ENCODE results near the gene DNAJB11. TPM values are rescaled to one million over a fixed set of nuclear protein-coding genes. Genes with fewer than 3 reads are reported as not detected.

DNAJB11 gene
- total RNA-seq (42.8 TPM), polyA plus RNA-seq (49.1 TPM)
- long read RNA-seq, donor 1, transcript DNAJB11-201 (10 exons, 1,688 nt): major isoform, 6 of 6 reads
- long read RNA-seq, donor 1, partial matches to known transcripts: 0 of 6 reads
- long read RNA-seq, donor 1, other reads (novel, unspliced or antisense): 0 of 6 reads
- long read RNA-seq, donor 2: 0 reads
- long read RNA-seq, donor 3, full-length matches to known transcripts: 37 of 47 reads
- long read RNA-seq, donor 3, partial matches to known transcripts: 10 of 47 reads
- long read RNA-seq, donor 3, other reads (novel, unspliced or antisense): 0 of 47 reads
- long read RNA-seq, donor 4, full-length matches to known transcripts: 13 of 13 reads
- long read RNA-seq, donor 4, partial matches to known transcripts: 0 of 13 reads
- long read RNA-seq, donor 4, other reads (novel, unspliced or antisense): 0 of 13 reads
- long read RNA-seq, donor 5, full-length matches to known transcripts: 34 of 41 reads
- long read RNA-seq, donor 5, partial matches to known transcripts: 7 of 41 reads
- long read RNA-seq, donor 5, other reads (novel, unspliced or antisense): 0 of 41 reads
- long read RNA-seq, donor 6, full-length matches to known transcripts: 14 of 14 reads
- long read RNA-seq, donor 6, partial matches to known transcripts: 0 of 14 reads
- long read RNA-seq, donor 6, other reads (novel, unspliced or antisense): 0 of 14 reads
- long read RNA-seq, donor 7, transcript DNAJB11-201 (10 exons, 1,688 nt): major isoform, 28 of 28 reads
- long read RNA-seq, donor 7, partial matches to known transcripts: 0 of 28 reads
- long read RNA-seq, donor 7, other reads (novel, unspliced or antisense): 0 of 28 reads
- long read RNA-seq, donor 8, full-length matches to known transcripts: 18 of 18 reads
- long read RNA-seq, donor 8, partial matches to known transcripts: 0 of 18 reads
- long read RNA-seq, donor 8, other reads (novel, unspliced or antisense): 0 of 18 reads
- long read RNA-seq, donor 9, full-length matches to known transcripts: 15 of 15 reads
- long read RNA-seq, donor 9, partial matches to known transcripts: 0 of 15 reads
- long read RNA-seq, donor 9, other reads (novel, unspliced or antisense): 0 of 15 reads
- long read RNA-seq, donor 10, full-length matches to known transcripts: 24 of 31 reads
- long read RNA-seq, donor 10, partial matches to known transcripts: 7 of 31 reads
- long read RNA-seq, donor 10, other reads (novel, unspliced or antisense): 0 of 31 reads

DNA sequence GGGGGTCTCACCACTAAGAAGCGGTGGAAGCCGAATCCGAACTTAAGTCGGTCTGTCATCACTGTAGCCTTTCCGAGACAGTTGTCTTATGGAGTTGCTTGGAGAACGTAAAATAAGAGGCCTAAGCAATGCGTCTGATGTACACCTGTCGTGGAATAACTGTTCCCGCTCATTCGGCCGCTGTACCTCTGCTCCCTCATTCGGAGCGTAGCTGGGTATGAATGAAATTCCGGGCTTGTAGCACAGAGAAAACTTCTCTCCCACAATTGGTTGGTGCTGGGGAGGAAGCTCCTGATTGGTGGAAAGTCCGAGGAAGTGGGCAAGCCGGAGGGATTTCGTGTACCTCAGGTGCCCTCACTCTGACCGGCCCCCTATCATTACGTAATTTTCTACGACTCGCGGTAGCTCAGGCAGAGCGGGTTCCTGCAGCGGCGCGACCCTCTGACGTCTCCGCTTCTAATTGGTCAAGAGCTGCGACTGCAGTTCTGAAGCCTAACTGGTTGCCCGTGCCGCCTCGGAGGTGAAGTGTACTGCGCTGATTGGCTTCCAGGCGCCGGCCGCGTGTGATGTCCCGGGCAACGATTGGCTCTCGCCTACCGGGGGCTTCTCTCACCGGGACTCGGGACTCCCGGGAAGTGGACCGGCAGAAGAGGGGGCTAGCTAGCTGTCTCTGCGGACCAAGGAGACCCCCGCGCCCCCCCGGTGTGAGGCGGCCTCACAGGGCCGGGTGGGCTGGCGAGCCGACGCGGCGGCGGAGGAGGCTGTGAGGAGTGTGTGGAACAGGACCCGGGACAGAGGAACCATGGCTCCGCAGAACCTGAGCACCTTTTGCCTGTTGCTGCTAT, at the start of gene DNAJB11:
TSS of gene DNAJB11 (plus strand) at position 625 of the 845 bp plus-strand sequence. CDS start at position 803, 178 bp downstream.
- Histone ChIP-seq H3K36me3 (ENCODE audit: control insufficient read depth in 2 of 2, insufficient read depth in 2 of 2, low read length in 1 of 2) (peaks cover 2 to 18% of the 10 kb centered on the region in 2 donors), H3K4me3 (ENCODE audit: low read length in 2 of 2) (peak within 1 kb of the TSS; percentile 76 to 90), H3K9me3 (ENCODE audit: control insufficient read depth in 2 of 2, insufficient read depth in 1 of 2, low read length in 1 of 2) (no peaks in the 10 kb centered on the region), H3K4me1 (ENCODE audit: control insufficient read depth in 2 of 2, insufficient read depth in 2 of 2, low read length in 2 of 2) (peaks cover 19 to 28% of the 10 kb centered on the region in 2 donors), H3K27ac (ENCODE audit: low read depth in 1 of 2, low read length in 1 of 2) (peak within 1 kb of the TSS; percentile 85 to 88), H3K27me3 (ENCODE audit: control insufficient read depth in 2 of 2, insufficient read depth in 1 of 2, low read length in 1 of 2) (no peaks in the 10 kb centered on the region)
- WGBS: under 1% methylated on average over 59 of the region's 59 CpGs
- DNase-seq (ENCODE audit: low read depth in 6 of 9, low spot score in 9 of 9): peak; percentile 94 to 100 (median 99)

DNA sequence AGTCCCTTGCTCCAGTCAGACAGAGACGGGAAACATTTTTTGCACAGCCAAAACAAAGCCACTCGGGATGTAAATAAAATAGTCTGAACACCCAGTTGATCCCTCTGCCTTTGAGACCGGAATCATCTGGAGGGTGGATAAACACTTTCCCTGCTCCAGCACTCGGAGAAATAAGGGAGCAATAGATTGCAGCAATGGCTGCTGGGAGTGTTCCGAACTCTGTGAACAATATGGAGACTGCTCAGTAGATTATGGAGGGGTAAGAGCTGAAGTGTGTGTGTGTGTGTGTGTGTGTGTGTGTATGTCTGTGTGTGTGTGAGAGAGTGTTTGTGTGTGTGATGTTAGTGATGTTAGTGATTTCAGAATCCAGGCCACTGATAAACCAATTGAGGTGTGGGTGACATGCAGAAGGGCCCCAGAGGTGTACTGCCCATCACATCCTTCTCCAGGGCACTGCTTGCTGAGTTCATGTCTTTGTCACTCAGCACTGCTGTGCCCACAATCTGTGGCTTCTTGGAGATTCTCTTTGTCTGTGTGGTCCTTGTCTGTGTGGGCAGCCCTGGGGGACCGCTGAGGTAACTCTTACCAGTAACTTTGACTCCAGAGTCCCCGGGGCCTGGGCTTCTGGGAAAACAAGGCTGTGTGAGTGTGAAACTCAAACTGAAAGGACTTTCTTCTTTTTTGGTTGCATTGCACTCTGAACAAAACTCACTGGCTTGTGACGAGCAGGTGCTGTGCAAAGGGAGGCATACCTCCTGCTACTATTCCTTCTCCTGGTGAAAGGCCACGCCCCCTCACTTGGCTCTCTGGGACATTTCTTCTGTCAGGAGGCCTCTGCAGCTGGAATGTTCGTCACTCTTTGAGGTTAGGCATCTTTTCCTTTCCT, 49.3 kb upstream of the DNAJB11 start:
- 76% methylated on average over 10 of the region's 10 CpGs for WGBS
- H3K9me3 ChIP-seq (ENCODE audit: control insufficient read depth in 2 of 2, insufficient read depth in 1 of 2, low read length in 1 of 2): peaks cover 1 to 5% of the 10 kb centered on the region in 2 donors
- peak overlapping the region in 1 of 2 donors; percentile 60 for H3K27ac ChIP-seq (ENCODE audit: low read depth in 1 of 2, low read length in 1 of 2)
- peak in 1 of 9 donors; percentile 29 for DNase-seq (ENCODE audit: low read depth in 6 of 9, low spot score in 9 of 9)
- H3K36me3 ChIP-seq (ENCODE audit: control insufficient read depth in 2 of 2, insufficient read depth in 2 of 2, low read length in 1 of 2): no peaks in the 10 kb centered on the region
- no peak overlapping the region for H3K4me3 ChIP-seq (ENCODE audit: low read length in 2 of 2)
- peaks cover 11 to 55% of the 10 kb centered on the region in 2 donors for H3K4me1 ChIP-seq (ENCODE audit: control insufficient read depth in 2 of 2, insufficient read depth in 2 of 2, low read length in 2 of 2)
- H3K27me3 ChIP-seq (ENCODE audit: control insufficient read depth in 2 of 2, insufficient read depth in 1 of 2, low read length in 1 of 2): no peaks in the 10 kb centered on the region

DNA sequence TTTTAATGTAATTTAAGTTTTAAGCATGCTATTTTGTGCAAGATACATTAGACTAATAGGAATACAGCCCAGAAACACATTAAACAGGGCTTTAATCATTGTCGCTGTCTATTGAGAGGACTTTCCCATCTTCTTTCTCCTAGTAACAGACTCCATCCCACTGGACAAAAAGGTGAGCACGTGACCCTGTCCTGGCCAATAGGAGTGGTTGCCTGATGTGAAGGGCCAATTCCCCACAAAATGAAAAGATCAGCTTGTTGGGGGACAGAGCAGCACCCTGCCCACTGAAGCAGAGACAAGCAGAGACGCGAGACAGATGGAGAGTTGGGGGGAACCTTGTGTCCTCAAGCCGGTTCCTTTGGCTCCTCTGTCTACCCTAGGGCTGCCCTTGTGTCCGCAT, 47.5 kb upstream of the DNAJB11 start:
- H3K4me3 ChIP-seq (ENCODE audit: low read length in 2 of 2): no peak overlapping the region
- H3K9me3 ChIP-seq (ENCODE audit: control insufficient read depth in 2 of 2, insufficient read depth in 1 of 2, low read length in 1 of 2): peaks cover 0 to 2% of the 10 kb centered on the region in 2 donors
- no peak for DNase-seq (ENCODE audit: low read depth in 6 of 9, low spot score in 9 of 9)
- no peaks in the 10 kb centered on the region for H3K27me3 ChIP-seq (ENCODE audit: control insufficient read depth in 2 of 2, insufficient read depth in 1 of 2, low read length in 1 of 2)
- no peaks in the 10 kb centered on the region for H3K36me3 ChIP-seq (ENCODE audit: control insufficient read depth in 2 of 2, insufficient read depth in 2 of 2, low read length in 1 of 2)
- no peak overlapping the region for H3K27ac ChIP-seq (ENCODE audit: low read depth in 1 of 2, low read length in 1 of 2)
- peaks cover 11 to 40% of the 10 kb centered on the region in 2 donors for H3K4me1 ChIP-seq (ENCODE audit: control insufficient read depth in 2 of 2, insufficient read depth in 2 of 2, low read length in 2 of 2)
- WGBS: 99% methylated on average over 6 of the region's 6 CpGs

GRCh38 chr3:186523434-186523833, 47.1 kb upstream of the DNAJB11 start:
- 95% methylated on average over 2 of the region's 2 CpGs for WGBS
- H3K27me3 ChIP-seq (ENCODE audit: control insufficient read depth in 2 of 2, insufficient read depth in 1 of 2, low read length in 1 of 2): no peaks in the 10 kb centered on the region
- no peaks in the 10 kb centered on the region for H3K36me3 ChIP-seq (ENCODE audit: control insufficient read depth in 2 of 2, insufficient read depth in 2 of 2, low read length in 1 of 2)

DNA sequence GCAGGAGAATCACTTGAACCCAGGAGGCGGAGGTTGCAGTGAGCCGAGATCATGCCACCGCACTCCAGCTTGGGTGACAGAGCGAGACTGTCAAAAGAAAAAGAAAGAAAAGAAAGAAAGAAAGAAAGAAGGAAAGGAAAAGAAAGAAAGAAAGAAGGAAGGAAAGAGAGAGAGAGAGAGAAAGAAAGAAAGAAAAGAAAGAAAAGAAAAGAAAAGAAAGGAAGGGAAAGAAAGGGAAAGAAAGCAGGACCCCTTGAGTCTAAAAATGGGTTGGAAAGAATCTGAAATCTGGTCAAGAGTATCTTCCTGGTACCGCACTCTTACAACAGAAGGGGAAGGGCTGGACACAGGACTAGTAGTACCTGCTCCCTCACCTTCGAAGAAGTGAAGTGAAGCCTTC, 45.9 kb upstream of the DNAJB11 start:
- Histone ChIP-seq H3K27ac (ENCODE audit: low read depth in 1 of 2, low read length in 1 of 2) (no peak overlapping the region), H3K36me3 (ENCODE audit: control insufficient read depth in 2 of 2, insufficient read depth in 2 of 2, low read length in 1 of 2) (no peaks in the 10 kb centered on the region), H3K4me3 (ENCODE audit: low read length in 2 of 2) (no peak overlapping the region), H3K9me3 (ENCODE audit: control insufficient read depth in 2 of 2, insufficient read depth in 1 of 2, low read length in 1 of 2) (peaks cover 0 to 5% of the 10 kb centered on the region in 2 donors), H3K4me1 (ENCODE audit: control insufficient read depth in 2 of 2, insufficient read depth in 2 of 2, low read length in 2 of 2) (peaks cover 7 to 37% of the 10 kb centered on the region in 2 donors), H3K27me3 (ENCODE audit: control insufficient read depth in 2 of 2, insufficient read depth in 1 of 2, low read length in 1 of 2) (no peaks in the 10 kb centered on the region)
- DNase-seq (ENCODE audit: low read depth in 6 of 9, low spot score in 9 of 9): no peak
- 96% methylated on average over 6 of the region's 6 CpGs for WGBS

More at GRCh38 chr3:186523434-186523833, 47.1 kb upstream of the DNAJB11 start:
- no peak overlapping the region for H3K27ac ChIP-seq (ENCODE audit: low read depth in 1 of 2, low read length in 1 of 2)
- no peak overlapping the region for H3K4me3 ChIP-seq (ENCODE audit: low read length in 2 of 2)
- peaks cover 0 to 5% of the 10 kb centered on the region in 2 donors for H3K9me3 ChIP-seq (ENCODE audit: control insufficient read depth in 2 of 2, insufficient read depth in 1 of 2, low read length in 1 of 2)
- no peak for DNase-seq (ENCODE audit: low read depth in 6 of 9, low spot score in 9 of 9)
- peaks cover 7 to 36% of the 10 kb centered on the region in 2 donors for H3K4me1 ChIP-seq (ENCODE audit: control insufficient read depth in 2 of 2, insufficient read depth in 2 of 2, low read length in 2 of 2)

- no peak overlapping the region for H3K27ac ChIP-seq (ENCODE audit: low read depth in 1 of 2, low read length in 1 of 2)
- H3K36me3 ChIP-seq (ENCODE audit: control insufficient read depth in 2 of 2, insufficient read depth in 2 of 2, low read length in 1 of 2): no peaks in the 10 kb centered on the region
- no peak for DNase-seq (ENCODE audit: low read depth in 6 of 9, low spot score in 9 of 9)
- H3K4me1 ChIP-seq (ENCODE audit: control insufficient read depth in 2 of 2, insufficient read depth in 2 of 2, low read length in 2 of 2): peaks cover 8 to 35% of the 10 kb centered on the region in 2 donors
- H3K4me3 ChIP-seq (ENCODE audit: low read length in 2 of 2): no peak overlapping the region
- WGBS: 94% methylated on average over 9 of the region's 9 CpGs
- peaks cover 0 to 5% of the 10 kb centered on the region in 2 donors for H3K9me3 ChIP-seq (ENCODE audit: control insufficient read depth in 2 of 2, insufficient read depth in 1 of 2, low read length in 1 of 2)
- H3K27me3 ChIP-seq (ENCODE audit: control insufficient read depth in 2 of 2, insufficient read depth in 1 of 2, low read length in 1 of 2): no peaks in the 10 kb centered on the region
Observed at GRCh38 chr3:186525369-186526255, 44.9 kb upstream of the DNAJB11 start.

- H3K9me3 ChIP-seq (ENCODE audit: control insufficient read depth in 2 of 2, insufficient read depth in 1 of 2, low read length in 1 of 2): peaks cover 0 to 5% of the 10 kb centered on the region in 2 donors
- no peak for DNase-seq (ENCODE audit: low read depth in 6 of 9, low spot score in 9 of 9)
- H3K4me1 ChIP-seq (ENCODE audit: control insufficient read depth in 2 of 2, insufficient read depth in 2 of 2, low read length in 2 of 2): peaks cover 7 to 32% of the 10 kb centered on the region in 2 donors
- WGBS: 59% methylated on average over 6 of the region's 6 CpGs
- H3K27me3 ChIP-seq (ENCODE audit: control insufficient read depth in 2 of 2, insufficient read depth in 1 of 2, low read length in 1 of 2): no peaks in the 10 kb centered on the region
- H3K27ac ChIP-seq (ENCODE audit: low read depth in 1 of 2, low read length in 1 of 2): no peak overlapping the region
- no peak overlapping the region for H3K4me3 ChIP-seq (ENCODE audit: low read length in 2 of 2)
- no peaks in the 10 kb centered on the region for H3K36me3 ChIP-seq (ENCODE audit: control insufficient read depth in 2 of 2, insufficient read depth in 2 of 2, low read length in 1 of 2)
Observed at GRCh38 chr3:186526256-186526606, 44.3 kb upstream of the DNAJB11 start.
